Nucleus accumbens (tissue), 56 donors: ENCODE measurements around the gene SLC2A4RG.
"Not testable (repeated sequence)": the region's sequence is repeated elsewhere in the genome, so short reads cannot be mapped to it uniquely, and the experiment has no call there.

Source experiments
- DNase-seq, 56 donors: peaks; one replicate each; lab custom pipeline; 2025; lab: John Stamatoyannopoulos, UW

The SLC2A4RG gene

DNA sequence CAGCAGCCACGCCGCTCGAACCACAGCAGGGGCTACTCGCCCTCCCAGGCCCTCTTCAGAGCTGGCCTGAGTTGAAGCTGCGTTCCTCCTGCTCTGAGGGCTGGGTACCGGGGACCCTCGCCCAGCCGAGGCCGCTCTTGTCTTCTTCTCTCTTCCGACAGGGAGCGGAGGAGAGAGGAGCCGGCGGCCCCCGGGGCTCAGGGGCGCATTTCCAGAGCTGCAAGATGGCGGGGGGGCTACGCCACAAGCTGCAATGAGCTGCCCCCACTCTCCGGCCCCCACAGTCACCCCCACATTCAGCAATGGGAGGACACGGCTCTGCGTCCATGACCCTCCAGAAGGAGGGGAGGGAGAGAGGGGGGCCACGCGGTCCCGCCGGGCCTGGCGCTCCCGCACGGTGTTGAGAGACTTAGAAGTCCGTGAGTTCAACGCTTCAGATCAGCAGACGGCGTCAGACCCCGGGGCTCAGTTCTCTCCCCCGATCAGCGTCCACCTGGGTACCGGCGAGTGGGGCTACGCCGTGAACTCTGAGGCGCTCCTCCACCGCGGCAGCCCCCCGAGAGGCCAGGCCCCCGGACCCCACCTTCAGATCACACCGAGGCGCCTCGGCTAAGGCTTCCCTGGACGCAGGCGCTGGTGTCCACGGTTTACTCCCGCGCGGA lies 31.6 kb downstream of the SLC2A4RG start:
- DNase-seq: no peak

DNA sequence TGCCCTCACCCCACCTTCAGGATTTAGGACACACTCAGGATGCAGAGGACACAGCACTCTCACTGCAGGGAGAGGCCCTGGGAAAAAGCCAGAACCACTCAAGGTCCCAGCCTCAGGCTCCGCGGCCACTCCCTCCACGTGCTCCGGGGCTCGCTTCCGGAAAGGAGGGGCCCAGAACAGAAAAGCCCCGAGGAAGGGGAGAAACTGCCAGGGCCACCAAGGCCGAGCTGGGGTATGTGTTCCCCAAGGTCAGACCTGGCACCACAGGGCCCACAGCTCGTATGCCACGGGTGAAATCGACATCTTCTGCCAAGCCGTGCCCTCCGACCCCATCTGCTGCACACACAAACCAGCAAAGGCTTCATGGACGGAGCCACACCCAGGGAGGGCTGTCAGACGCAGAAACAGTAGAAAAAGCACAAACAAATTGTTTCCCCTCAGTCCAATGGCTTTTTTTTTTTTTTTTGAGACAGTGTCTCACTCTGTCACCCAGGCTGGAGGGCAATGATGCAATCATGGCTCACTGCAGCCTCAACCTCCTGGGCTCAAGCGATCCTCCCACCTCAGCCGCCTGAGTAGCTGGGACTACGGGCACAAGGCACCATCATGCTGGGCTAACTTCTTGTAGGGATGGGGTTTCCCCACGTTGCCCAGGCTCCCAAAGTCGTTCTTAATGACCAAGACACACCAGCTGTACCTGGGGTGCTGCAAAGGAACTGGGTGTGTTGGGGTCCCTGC lies 33.4 kb downstream of the SLC2A4RG start:
- no peak for DNase-seq

DNA sequence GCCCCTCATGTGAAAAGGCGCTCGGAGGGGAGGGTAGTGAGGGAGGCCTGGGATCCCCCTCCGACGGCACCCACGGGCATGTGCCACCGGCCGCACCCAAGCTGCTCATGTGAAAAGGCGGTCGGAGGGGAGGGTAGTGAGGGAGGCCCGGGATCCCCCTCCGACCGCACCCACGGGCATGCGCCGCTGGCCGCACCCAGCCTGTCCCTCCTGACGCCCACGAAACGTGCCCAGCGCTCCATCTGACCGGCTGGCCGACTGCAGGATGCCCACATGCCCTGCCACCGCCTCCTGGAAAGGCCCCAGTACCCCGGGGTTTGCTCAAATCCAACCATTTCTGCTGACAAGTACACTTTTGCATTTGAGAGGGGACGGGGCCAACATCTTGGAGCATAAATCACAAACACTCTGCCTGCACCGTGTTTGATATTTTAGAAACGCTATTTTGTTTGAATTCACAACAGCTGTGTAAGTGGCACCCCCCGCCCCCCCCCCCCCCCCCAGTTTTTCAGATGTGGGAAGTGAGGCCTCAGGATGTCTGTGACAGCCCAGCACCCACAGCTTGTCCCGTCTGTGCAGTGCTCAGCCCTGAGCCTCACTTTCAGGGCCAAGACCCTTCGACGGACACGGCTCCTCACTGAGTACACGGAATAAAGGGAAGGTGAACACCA lies 34.1 kb downstream of the SLC2A4RG start:
- no peak for DNase-seq

DNA sequence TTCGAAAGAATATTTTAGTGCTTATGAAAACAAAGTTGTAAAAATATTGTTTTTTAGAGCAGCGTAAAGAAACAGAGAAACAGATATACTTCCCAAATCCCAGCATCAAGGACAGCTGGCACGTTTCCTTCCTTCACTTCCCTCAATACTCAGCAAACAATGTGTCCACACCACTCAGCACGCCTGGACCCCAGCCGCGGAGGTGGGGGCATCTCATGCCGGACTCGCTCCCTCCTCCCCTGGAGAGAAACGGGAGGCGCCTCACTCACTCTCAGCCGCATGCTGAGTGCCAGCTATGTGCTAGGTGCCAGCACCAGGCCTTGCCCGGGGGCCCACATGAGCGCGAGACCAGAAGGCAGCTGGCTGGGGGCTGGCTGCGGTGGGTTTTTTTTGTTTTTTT lies 34.7 kb downstream of the SLC2A4RG start:
- DNase-seq: peak in 3 of 56 donors; percentile 7 to 27 (median 17)

DNA sequence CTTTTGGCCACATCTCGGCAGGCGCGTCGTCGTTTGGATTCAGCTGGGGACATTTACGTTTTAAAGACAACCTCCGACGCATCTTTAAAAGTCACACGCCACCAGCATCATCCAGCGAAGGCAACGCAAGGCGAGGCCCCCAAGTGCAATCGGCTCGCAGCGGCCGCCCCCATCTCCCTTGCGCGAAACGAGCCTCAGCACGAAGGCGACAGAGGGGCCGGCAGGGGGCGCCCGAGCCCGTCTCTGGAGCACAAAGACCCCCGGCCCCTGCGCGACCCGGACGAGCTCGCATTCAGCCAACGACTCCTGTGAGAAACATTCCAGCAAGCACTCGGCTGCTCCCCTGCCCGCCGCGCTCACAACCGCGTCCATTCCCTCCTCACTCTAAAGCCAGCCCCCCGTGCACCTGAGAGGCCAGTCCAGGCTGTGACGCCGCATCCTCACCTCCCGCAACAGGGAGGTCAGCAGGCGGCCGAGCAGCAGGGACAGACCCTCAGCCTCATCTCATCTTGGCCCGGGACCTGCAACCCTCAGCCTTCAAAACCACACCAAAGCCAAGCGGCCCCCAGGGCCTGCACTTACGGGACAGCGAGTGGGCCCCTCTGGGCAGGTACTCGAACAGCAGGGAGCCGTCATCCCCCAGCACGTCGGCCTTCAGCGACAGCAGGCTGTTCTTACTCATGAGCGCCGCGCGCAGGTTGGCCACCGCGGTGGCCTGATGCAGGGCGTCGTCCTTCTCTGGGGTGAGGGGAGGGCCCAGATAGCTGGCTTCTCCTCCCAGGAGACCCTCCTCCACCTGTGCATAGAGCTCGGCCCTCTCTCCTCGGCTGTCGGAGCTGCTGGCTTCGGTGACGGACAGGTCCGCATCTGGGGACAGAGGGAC lies 35.8 kb downstream of the SLC2A4RG start:
- DNase-seq: peak in 39 of 56 donors; percentile 4 to 78 (median 38)

DNA sequence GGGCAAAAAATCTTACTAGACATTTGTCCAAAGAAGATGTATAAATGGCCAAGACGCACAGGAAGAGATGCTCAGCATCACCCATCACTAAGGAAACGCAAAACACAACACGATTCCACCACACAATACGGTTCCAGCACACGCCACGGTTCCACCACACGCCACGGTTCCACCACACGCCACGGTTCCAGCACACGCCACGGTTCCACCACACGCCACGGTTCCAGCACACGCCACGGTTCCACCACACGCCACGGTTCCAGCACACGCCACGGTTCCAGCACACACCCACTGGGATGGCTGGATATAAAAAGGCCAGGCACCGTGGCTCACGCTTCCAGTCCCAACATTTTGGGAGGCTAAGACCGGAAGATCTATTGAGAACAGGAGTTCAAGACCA lies 37.3 kb downstream of the SLC2A4RG start:
- not testable (repeated sequence) for DNase-seq

DNA sequence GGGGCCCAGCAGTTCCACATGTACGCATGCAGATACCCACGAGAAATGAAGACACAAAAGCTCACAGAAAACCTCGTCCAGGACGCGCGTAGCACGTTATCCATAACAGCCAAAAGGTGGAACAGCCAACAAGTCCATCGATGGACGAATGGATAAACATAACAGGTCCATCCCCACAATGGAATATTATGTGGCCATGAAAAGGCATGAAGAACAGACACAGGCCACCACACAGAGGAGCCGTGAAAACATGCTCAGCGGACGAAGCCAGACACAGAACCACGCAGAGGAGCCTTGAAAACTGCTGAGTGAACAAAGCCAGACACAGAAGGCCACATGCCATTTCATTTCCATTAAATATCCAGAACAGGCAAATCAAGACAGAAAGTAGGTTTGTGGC lies 38.0 kb downstream of the SLC2A4RG start:
- DNase-seq: no peak

DNA sequence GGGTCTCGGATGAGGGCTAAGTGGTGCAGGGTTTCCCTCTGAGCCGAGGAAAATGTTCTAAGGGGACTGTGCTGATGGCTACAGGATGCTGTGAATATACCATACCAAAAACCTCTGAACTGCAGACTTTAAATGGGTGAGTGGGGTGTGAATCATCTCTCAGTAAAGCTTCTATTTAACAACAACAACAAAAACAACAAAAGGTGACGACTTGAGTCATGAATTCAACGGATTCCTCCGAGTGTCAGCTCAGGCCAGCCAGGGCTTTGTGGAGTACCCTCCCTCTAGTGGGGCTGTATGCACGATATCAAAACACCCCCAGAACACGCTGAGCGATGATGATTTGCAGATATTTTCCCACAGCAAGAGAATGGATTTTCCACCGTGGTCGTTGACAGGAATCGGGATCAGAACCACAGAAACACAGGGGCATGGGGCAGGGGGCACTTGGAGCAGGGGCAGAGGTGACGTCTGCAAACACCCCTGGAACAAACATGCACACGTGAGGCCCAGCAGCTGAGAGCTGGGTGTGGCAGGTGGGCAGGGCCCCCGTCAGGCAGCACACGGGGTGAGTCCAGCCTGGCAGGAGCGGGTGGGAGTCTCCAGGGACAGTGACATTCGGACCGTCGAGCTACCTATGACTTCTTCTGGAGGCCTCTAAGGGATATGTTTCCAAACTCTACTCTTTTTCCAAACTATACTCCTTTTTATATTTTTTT lies 38.6 kb downstream of the SLC2A4RG start:
- DNase-seq: no peak

DNA sequence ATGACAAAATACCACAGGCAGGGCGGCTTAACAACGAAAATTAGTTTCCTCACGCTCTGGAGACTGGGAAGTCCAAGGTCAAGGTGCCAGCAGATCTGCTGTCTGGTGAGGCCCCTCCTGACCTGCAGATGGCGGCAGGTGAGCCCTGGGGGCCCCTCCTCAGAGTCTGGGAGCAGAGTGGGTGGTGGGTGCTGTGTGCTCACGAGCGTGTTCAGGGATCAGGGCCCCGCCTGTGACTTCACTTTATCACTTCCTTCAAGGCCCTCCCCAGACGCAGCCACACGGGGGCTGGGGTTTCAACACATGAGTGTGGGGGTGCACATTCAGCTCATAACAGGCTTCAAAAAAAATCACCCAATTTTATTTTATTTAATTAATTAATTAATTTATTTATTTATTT lies 39.3 kb downstream of the SLC2A4RG start:
- DNase-seq: no peak

DNA sequence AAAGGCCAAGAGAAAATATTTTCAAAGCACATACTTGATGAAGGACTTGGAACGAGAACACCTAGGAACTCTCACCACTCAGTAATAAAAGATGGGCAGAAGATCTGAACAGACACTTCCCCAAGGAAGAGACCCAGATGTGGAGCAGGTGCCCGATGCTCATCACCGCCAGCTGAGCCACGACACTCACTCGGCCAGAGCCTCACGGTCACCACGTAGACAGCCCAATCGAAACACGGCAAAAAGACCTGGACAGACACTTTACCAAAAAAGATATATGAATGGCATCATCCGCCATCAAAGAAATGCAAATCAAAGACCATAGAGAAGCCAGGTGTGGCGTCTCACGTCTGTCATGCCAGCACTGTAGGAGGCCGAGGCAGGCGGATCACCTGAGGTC lies 41.6 kb downstream of the SLC2A4RG start:
- no peak for DNase-seq

DNA sequence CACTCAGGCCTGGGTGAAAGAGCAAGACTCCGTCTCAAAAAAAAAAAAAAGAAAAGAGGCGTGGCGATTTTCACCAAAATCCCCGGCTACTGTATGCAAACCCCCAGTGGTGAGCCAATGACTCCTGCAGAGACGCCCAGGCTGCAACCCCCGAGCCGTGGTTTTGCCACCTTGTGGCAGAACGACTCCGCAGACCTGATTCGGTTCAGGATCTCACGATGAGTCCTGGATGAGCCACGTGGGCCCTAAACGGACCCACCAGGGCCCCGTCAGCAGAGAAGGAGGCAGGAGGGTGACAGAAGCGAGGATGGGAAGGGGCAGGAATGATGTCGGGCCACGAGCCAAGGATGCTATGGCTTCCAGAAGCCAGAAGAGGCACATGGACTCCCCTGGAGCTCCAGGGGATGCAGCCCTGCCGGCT lies 42.5 kb downstream of the SLC2A4RG start:
- DNase-seq: no peak

DNA sequence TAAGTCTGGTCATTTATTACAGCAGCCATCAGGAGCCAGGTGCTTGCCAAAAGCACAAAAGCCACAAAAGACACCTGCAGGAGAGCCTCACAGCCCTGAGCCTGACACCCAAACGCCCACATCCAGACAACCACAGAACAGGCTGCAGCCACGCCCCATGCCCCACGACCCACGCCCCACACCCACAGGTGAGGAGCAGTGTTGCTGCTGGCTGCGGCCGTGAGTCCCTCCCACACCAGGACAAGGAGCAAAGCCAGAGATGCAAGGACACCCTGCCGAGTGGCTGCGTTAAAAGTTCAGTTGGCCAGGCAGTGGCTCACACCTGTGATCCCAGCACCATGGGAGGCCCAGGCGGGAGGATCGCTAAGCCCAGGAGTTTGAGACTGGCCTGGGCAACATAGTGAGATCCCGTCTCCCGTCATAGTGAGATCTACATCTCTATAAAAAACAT lies 43.0 kb downstream of the SLC2A4RG start:
- no peak for DNase-seq

DNA sequence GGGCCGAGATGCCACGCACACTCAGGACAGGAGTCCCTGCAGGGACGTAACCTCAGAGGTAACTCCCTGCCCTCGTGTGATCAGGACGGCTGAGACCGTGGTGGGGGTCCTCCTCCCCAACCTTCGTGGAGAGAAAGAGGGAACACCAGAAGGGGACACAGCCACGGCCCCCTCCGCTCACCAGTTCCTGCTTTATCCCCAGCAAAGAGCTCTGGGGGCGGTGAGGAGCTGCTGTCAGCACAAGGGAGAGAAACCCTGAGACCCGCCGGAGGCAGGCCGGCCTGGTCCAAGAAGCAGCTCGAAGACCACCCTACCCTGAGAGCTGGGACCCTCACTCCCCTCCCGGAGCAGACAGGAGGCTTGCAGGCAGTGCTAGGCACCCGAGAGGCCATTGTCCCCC lies 44.4 kb downstream of the SLC2A4RG start:
- no peak for DNase-seq

DNA sequence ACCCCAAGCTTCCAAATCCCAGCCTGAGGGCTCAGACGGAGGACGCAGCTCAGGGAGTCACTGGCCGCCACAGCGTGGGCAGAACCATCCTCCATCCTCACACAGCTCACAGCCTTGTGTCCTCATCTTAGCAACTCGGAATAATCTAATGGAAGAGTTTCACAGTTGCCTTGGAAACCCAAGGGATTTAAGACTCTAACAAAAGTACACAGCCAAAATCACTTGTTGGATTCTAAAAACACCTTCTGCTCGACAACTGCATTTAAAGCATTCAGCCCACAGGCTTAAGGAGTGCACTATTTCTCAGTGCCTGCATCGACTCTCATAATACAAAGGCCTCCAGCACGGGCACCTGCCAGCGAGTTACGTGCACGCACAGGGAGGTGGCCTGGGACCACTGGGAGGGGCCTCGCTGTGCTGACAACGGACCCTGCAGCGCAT lies 46.1 kb downstream of the SLC2A4RG start:
- peak in 4 of 56 donors; percentile 20 to 53 (median 32) for DNase-seq

DNA sequence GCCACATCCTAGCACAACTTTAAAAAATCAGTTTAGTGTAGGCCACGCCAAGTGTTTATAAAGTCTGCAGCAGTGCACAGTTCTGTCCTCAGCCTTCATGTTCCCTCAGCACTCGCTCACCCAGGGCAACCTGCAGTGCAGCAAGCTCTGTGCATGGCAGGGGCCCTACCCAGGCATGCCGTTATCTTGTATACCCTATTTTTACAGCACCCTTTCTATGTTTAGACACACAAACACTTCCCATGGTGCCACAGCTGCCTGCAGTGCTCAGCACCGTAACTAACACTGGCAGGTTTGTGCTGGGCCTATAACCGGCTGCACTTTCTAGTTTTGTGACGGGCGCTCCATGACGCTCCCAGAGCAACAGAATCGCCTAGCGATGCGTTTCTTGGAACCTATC lies 47.7 kb downstream of the SLC2A4RG start:
- no peak for DNase-seq

DNA sequence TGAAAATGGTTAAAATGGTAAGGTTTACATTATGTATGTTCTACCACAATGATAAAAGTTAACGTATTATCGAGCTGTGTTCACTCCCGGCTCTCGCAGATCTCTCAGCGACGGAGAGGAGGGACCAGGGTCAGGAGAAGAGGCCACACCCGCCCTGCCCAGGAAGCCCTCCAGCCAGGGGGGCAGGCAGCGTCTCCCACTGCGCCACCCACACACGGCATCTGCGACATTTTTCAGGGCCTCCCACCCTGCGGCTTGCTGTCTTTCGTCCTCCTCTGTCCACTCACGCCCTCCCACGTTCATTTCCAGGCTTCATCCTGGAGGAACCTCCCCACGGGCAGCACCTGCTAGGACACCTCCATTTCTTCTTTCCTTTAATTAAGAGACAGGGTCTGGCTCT lies 48.2 kb downstream of the SLC2A4RG start:
- DNase-seq: no peak

DNA sequence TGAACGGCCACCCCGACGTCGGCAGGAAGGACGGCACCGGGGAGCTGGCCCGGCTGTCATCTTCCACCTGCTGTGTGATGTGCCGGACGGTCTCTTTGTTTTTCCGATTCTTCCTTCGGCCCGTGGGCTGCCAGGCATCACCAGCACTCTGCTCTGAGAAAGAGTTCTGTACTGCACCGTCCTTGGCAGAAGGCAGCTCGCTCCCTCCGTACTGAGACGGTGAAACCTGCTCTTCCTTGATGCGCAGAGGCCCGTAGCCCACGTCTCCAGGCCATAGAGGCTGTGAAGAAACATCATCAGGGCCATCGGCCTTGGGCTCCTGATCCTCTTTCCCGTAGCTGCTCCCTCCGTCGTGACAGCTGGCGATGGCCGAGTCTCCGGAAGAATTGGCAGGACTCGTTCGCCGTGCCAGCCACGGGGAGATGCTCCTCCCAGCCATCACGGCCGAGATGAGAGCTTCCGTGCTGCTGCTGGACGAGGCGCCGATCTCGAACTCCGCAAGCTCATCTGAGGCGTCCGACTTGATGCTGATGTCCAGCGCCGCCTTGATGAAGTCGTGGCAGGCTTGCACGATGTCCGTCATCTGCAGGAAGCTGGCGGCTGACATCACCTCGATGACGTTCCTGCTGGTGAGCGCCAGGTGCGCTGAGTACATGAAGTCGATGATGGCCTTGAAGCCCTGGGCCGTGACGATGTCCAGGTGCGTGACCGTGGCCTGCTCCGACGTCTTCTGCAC lies 50.4 kb downstream of the SLC2A4RG start:
- DNase-seq: no peak

DNA sequence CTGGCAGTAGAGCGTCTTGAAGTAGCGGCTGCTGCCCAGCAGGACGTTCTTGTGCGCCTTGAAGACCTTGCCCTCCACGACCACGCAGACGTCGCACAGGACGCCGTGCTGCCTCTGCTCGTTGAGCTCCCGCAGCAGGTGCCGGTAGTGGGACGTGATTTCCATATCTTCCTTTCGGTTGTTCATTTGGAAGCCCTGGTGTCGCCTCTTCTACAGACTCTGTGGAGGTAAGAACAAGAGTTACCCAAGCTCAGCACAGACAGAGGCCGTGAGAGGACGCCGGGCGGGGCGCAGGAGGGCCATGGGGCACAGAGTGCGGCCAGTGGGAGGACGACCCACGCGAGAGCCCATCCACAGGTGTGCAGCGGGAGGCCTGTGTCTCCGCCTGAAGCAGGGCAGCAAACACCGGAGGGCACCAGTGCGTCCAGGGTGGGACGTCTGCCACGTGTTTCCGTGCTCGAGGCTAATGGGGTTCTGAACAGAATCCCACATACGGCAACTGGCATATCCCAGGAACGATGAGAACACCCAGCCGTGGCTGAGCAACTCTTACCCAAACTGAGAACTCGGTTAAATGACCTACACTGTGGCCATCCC lies 51.1 kb downstream of the SLC2A4RG start:
- no peak for DNase-seq
